Panc1 (cell line): ENCODE measurements around the gene UGT1A7. TPM values are rescaled to one million over a fixed set of nuclear protein-coding genes. Genes with fewer than 3 reads are reported as not detected.

Experiments
- ATAC-seq: fragments of 200-7000 bp; cut with Tn5 transposase; 2 replicates; pipeline ENCODE4 v1.9.1; 2020; ENCODE audit warnings: mild to moderate bottlenecking, moderate library complexity
- BruUV-seq: library from RNA; stranded (reverse); fragments of 400-500 nt; replicated peaks from 2 replicates; lab custom pipeline; 2021; lab: Mats Ljungman, UMichigan
- CTCF ChIA-PET: fragments of 300-600 bp; sonication (Branson Sonifier 250); formaldehyde crosslinking; loops from one replicate; lab custom pipeline; 2022; ENCODE audit warnings: antibody characterized with exemption; lab: Charles Lee
- POLR2A ChIA-PET: fragments of 300-600 bp; sonication (Branson Sonifier 250); formaldehyde crosslinking; loops from one replicate; lab custom pipeline; 2022; ENCODE audit warnings: antibody characterized with exemption; lab: Charles Lee
- DNase-seq: peaks from one replicate; pipeline ENCODE4 v3.0.0-alpha.2; 2010; ENCODE audit warnings: low read depth, low spot score
- H3K27ac ChIP-seq: 2 replicates; pipeline ENCODE4 v1.5.1; 2011; ENCODE audit warnings: mild to moderate bottlenecking, low read length, inconsistent platforms
- H3K27me3 ChIP-seq: fragments of 200-500 bp; sonication (Bioruptor generic); 2 replicates; pipeline ENCODE4 v1.6.0; 2014; ENCODE audit warnings: low read length, inconsistent platforms; ENCODE audit not compliant: control insufficient read depth, insufficient read depth
- H3K36me3 ChIP-seq: fragments of 200-500 bp; sonication (Bioruptor generic); 2 replicates; pipeline ENCODE4 v1.5.1; 2014; ENCODE audit warnings: inconsistent platforms, mild to moderate bottlenecking, low read length, moderate library complexity; ENCODE audit not compliant: control insufficient read depth, insufficient read depth
- H3K4me1 ChIP-seq: 2 replicates; pipeline ENCODE4 v1.5.1; 2011; ENCODE audit warnings: inconsistent platforms, mild to moderate bottlenecking, low read length, moderate library complexity; ENCODE audit not compliant: control insufficient read depth, insufficient read depth
- H3K4me3 ChIP-seq, 2 experiments: 2 replicates each; pipeline ENCODE4 v1.5.1; 2011 to 2012; ENCODE audit warnings: low read depth in 2 of 2, low read length in 2 of 2, mild to moderate bottlenecking in 2 of 2, inconsistent platforms in 1 of 2, moderate library complexity in 1 of 2
- H3K9me3 ChIP-seq: fragments of 200-500 bp; sonication (Bioruptor generic); 2 replicates; pipeline ENCODE4 v1.5.1; 2014; ENCODE audit warnings: low read depth, mild to moderate bottlenecking, inconsistent platforms, low read length, moderate library complexity; ENCODE audit not compliant: control insufficient read depth, insufficient read depth
- POLR2AphosphoS5 ChIP-seq: IDR thresholded peaks from 2 replicates; pipeline ENCODE4 v1.6.1; 2012; ENCODE audit warnings: mild to moderate bottlenecking, low read depth, low read length, moderate library complexity
- REST ChIP-seq, 2 experiments: IDR thresholded peaks; 2 replicates each; pipeline ENCODE4 v1.6.1; 2011 to 2012; ENCODE audit warnings: low read depth in 2 of 2, control low read depth in 1 of 2, low read length in 1 of 2, mild to moderate bottlenecking in 1 of 2, moderate library complexity in 1 of 2; ENCODE audit not compliant: insufficient read depth in 1 of 2
- SIN3A ChIP-seq: IDR thresholded peaks from 2 replicates; pipeline ENCODE4 v1.6.1; 2012; ENCODE audit warnings: low read depth, mild to moderate bottlenecking, low read length, moderate library complexity, borderline replicate concordance; ENCODE audit not compliant: insufficient read depth
- TCF7L2 ChIP-seq: IDR thresholded peaks from 2 replicates; pipeline ENCODE4 v1.6.1; 2011; ENCODE audit warnings: mild to moderate bottlenecking, low read depth, low read length, inconsistent platforms
- in situ Hi-C: cut with HindIII; loops from 2 replicates; pipeline ENCODE4 v1.10.0; 2016; ENCODE audit warnings: low sequenced_read_pairs, low pct_unique_long_range_greater_than_20kb
- intact Hi-C: fragments of 100-400 bp; cut with micrococcal nuclease; formaldehyde crosslinking; loops from one replicate; pipeline ENCODE4 v1.10.0; 2022; ENCODE audit not compliant: unreplicated experiment
- total RNA-seq: library from RNA; stranded (reverse); gene quantifications from one replicate; pipeline ENCODE4 v1.2.1, GENCODE V29; 2021; ENCODE audit not compliant: unreplicated experiment
- TF ChIP-seq, protein P1 (sequence below): fragments of 450-650 bp; IDR thresholded peaks from 2 replicates; pipeline ENCODE4 v1.5.1; 2017; ENCODE audit warnings: mild to moderate bottlenecking

Gene UGT1A7
- total RNA-seq, 1 experiment from 2014 or later, result not detected

DNA sequence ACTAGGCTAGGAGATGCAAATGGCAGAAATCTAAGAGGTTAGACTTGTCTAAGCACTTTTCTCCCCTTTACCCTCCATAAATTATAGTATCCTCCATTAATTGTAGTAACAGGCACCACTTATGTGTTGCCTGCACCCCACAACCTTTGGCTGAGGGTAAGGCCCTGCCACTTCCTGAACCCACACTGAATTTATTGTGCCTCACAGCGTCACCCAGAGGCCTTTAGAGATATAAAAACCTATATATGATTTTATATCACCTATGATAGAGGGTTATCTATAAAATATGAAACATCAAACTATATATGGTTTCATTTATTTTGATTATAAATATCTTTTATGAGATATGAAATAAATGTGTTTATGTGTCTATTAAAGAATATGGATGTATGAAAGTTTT lies 7.4 kb upstream of the UGT1A7 start:
- DNase-seq (no peak), ATAC-seq (no peak)
- H3K27ac ChIP-seq, result no peak overlapping the region
- CTCF ChIA-PET, result no interaction called here
- in situ Hi-C loops (no loop called here), intact Hi-C loops (no loop called here)
- TF ChIP-seq, protein P1, sequence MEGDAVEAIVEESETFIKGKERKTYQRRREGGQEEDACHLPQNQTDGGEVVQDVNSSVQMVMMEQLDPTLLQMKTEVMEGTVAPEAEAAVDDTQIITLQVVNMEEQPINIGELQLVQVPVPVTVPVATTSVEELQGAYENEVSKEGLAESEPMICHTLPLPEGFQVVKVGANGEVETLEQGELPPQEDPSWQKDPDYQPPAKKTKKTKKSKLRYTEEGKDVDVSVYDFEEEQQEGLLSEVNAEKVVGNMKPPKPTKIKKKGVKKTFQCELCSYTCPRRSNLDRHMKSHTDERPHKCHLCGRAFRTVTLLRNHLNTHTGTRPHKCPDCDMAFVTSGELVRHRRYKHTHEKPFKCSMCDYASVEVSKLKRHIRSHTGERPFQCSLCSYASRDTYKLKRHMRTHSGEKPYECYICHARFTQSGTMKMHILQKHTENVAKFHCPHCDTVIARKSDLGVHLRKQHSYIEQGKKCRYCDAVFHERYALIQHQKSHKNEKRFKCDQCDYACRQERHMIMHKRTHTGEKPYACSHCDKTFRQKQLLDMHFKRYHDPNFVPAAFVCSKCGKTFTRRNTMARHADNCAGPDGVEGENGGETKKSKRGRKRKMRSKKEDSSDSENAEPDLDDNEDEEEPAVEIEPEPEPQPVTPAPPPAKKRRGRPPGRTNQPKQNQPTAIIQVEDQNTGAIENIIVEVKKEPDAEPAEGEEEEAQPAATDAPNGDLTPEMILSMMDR, result no peak; the same call in 1 of the 2 replicates
- no peak for TF ChIP-seq SIN3A
- no peak for TF ChIP-seq POLR2AphosphoS5
- no peak for TF ChIP-seq TCF7L2
- no peak for TF ChIP-seq REST (IDR thresholded peaks at IDR 0.05; ENCODE audit: insufficient read depth in 1 of 2, low read depth in 2 of 2, low read length in 1 of 2)
- POLR2A ChIA-PET, result no interaction called here
- no peaks in the 10 kb centered on the region for H3K27me3 ChIP-seq
- no peaks in the 10 kb centered on the region for H3K4me1 ChIP-seq
- no peaks in the 10 kb centered on the region for H3K36me3 ChIP-seq
- H3K9me3 ChIP-seq, result no peaks in the 10 kb centered on the region
- no TSS peak for BruUV-seq
- no peak overlapping the region for H3K4me3 ChIP-seq

GRCh38 chr2:233674995-233675394 lies 6.7 kb upstream of the UGT1A7 start:
- ChIA-PET POLR2A (no interaction called here), CTCF (no interaction called here)
- no peak overlapping the region for H3K4me3 ChIP-seq
- ATAC-seq, result no peak
- H3K27ac ChIP-seq, result no peak overlapping the region
- no TSS peak for BruUV-seq
- no peaks in the 10 kb centered on the region for H3K27me3 ChIP-seq
- TF ChIP-seq POLR2AphosphoS5, result no peak
- no peak for TF ChIP-seq SIN3A
- no peak for TF ChIP-seq REST (IDR thresholded peaks at IDR 0.05; ENCODE audit: insufficient read depth in 1 of 2, low read depth in 2 of 2, low read length in 1 of 2)
- TF ChIP-seq, protein P1, result no peak
- no peak for TF ChIP-seq TCF7L2
- no peaks in the 10 kb centered on the region for H3K9me3 ChIP-seq
- intact Hi-C loops (no loop called here), in situ Hi-C loops (no loop called here)
- DNase-seq, result no peak
- no peaks in the 10 kb centered on the region for H3K4me1 ChIP-seq
- no peaks in the 10 kb centered on the region for H3K36me3 ChIP-seq
